Tibial nerve (tissue), 4 donors: ENCODE results near the gene AMOTL1. TPM values are rescaled to one million over a fixed set of nuclear protein-coding genes. Genes with fewer than 3 reads are reported as not detected.

Source experiments
- DNase-seq, 2 donors: peaks; one replicate each; pipeline ENCODE4 v3.0.0-alpha.2; 2019; ENCODE audit warnings: low spot score in 2 of 2
- H3K27ac ChIP-seq, 4 donors: fragments of 200-600 bp; sonication (generic) in 3 of 4; one replicate each; pipeline ENCODE4 v1.5.1; 2017 to 2019; ENCODE audit warnings: mild to moderate bottlenecking in 1 of 4
- H3K27me3 ChIP-seq, 2 donors: fragments of 200-600 bp; sonication (generic) in 1 of 2; one replicate each; pipeline versions ENCODE4 v1.5.1 to v1.6.0; 2017 to 2019
- H3K36me3 ChIP-seq, 3 donors: fragments of 200-600 bp; sonication (generic); one replicate each; pipeline ENCODE4 v1.5.1; 2018 to 2019
- H3K4me1 ChIP-seq, 4 donors: fragments of 200-600 bp; sonication (generic) in 3 of 4; one replicate each; pipeline ENCODE4 v1.5.1; 2017 to 2019
- H3K4me3 ChIP-seq, 4 donors: fragments of 200-600 bp; sonication (generic) in 3 of 4; one replicate each; pipeline ENCODE4 v1.5.1; 2017 to 2019; ENCODE audit warnings: mild to moderate bottlenecking in 1 of 4, moderate library complexity in 1 of 4
- H3K9me3 ChIP-seq, 4 donors: fragments of 200-600 bp; sonication (generic) in 3 of 4; one replicate each; pipeline ENCODE4 v1.5.1; 2017 to 2019
- CTCF ChIP-seq, 5 experiments: fragments of 200-600 bp in 3 of 5; fragments of 450-650 bp in 2 of 5; sonication (generic) in 3 of 5; IDR thresholded peaks; one replicate each; pipeline ENCODE4 v1.5.1; 2016 to 2019; ENCODE audit warnings: antibody characterized with exemption in 5 of 5, mild to moderate bottlenecking in 3 of 5, moderate library complexity in 2 of 5
- EP300 ChIP-seq, 2 donors: sonication (generic); formaldehyde crosslinking; IDR thresholded peaks; one replicate each; pipeline ENCODE4 v1.6.1; 2017; ENCODE audit warnings: antibody characterized with exemption in 2 of 2, mild to moderate bottlenecking in 1 of 2
- POLR2A ChIP-seq, 2 donors: fragments of 450-650 bp; IDR thresholded peaks; one replicate each; pipeline ENCODE4 v1.6.1; 2017; ENCODE audit warnings: antibody characterized with exemption in 2 of 2, mild to moderate bottlenecking in 2 of 2, moderate library complexity in 2 of 2
- WGBS, 2 donors: methylation state at CpG; one replicate each; pipeline ENCODE4 v1.1.5; 2018; 5-methylcytosine and 5-hydroxymethylcytosine counted together
- total RNA-seq, 4 donors: library from RNA; depleted of rRNA; stranded (reverse); fragments of >200 nt; gene quantifications; one replicate each; pipeline ENCODE4 v1.1.0, GENCODE V29; 2016

Gene AMOTL1
- total RNA-seq, 4 donors from 2014 or later = 46.5 to 58.0 (median 51.9) TPM

GRCh38 chr11:94750319-94751217 lies 17.6 kb upstream of the AMOTL1 start:
- H3K9me3 ChIP-seq = no peaks in the 10 kb centered on the region
- DNase-seq = no peak
- H3K36me3 ChIP-seq = no peaks in the 10 kb centered on the region
- H3K27me3 ChIP-seq = no peaks in the 10 kb centered on the region
- no peak for TF ChIP-seq EP300 (IDR thresholded peaks at IDR 0.05)
- TF ChIP-seq POLR2A (IDR thresholded peaks at IDR 0.05) = no peak
- TF ChIP-seq CTCF (IDR thresholded peaks at IDR 0.05) = no peak
- WGBS, 2 donors = 55 to 58% methylated on average over 10 of the region's 10 CpGs
- peaks cover 0 to 34% (median 3%) of the 10 kb centered on the region in 4 donors for H3K4me1 ChIP-seq
- peak overlapping the region in 2 of 4 donors; percentile 66 to 77 for H3K27ac ChIP-seq
- no peak overlapping the region for H3K4me3 ChIP-seq

GRCh38 chr11:94751218-94751609 lies 16.9 kb upstream of the AMOTL1 start:
- Histone ChIP-seq H3K27ac (peak overlapping the region in 2 of 4 donors; percentile 66 to 77), H3K4me1 (peaks cover 0 to 34% (median 3%) of the 10 kb centered on the region in 4 donors), H3K4me3 (no peak overlapping the region), H3K36me3 (no peaks in the 10 kb centered on the region), H3K9me3 (no peaks in the 10 kb centered on the region), H3K27me3 (no peaks in the 10 kb centered on the region)
- 71 to 78% methylated on average over 5 of the region's 5 CpGs for WGBS, 2 donors
- no peak for TF ChIP-seq CTCF (IDR thresholded peaks at IDR 0.05)
- peak in 1 of 2 donors; percentile 50 for TF ChIP-seq EP300 (IDR thresholded peaks at IDR 0.05)
- peak in 1 of 2 donors; percentile 23 for DNase-seq

GRCh38 chr11:94751786-94752185 lies 16.4 kb upstream of the AMOTL1 start:
- Histone ChIP-seq H3K27ac (peak overlapping the region in 1 of 4 donors; percentile 66), H3K4me3 (no peak overlapping the region)

GRCh38 chr11:94753630-94754029 lies 14.5 kb upstream of the AMOTL1 start:
- no peak for DNase-seq
- Histone ChIP-seq H3K4me1 (peaks cover 0 to 31% (median 3%) of the 10 kb centered on the region in 4 donors), H3K36me3 (no peaks in the 10 kb centered on the region), H3K27me3 (no peaks in the 10 kb centered on the region), H3K9me3 (no peaks in the 10 kb centered on the region), H3K4me3 (no peak overlapping the region), H3K27ac (no peak overlapping the region)
- TF ChIP-seq CTCF (IDR thresholded peaks at IDR 0.05) = no peak
- no peak for TF ChIP-seq POLR2A (IDR thresholded peaks at IDR 0.05)
- TF ChIP-seq EP300 (IDR thresholded peaks at IDR 0.05) = no peak
- WGBS, 2 donors = 65 to 75% methylated on average over 1 of the region's 1 CpG

More at GRCh38 chr11:94751786-94752185, 16.4 kb upstream of the AMOTL1 start:
- H3K36me3 ChIP-seq = no peaks in the 10 kb centered on the region
- WGBS, 2 donors = 65 to 72% methylated on average over 5 of the region's 5 CpGs
- peaks cover 0 to 34% (median 3%) of the 10 kb centered on the region in 4 donors for H3K4me1 ChIP-seq
- DNase-seq = no peak
- H3K27me3 ChIP-seq = no peaks in the 10 kb centered on the region
- no peaks in the 10 kb centered on the region for H3K9me3 ChIP-seq
- no peak for TF ChIP-seq EP300 (IDR thresholded peaks at IDR 0.05)
- TF ChIP-seq POLR2A (IDR thresholded peaks at IDR 0.05) = no peak
- TF ChIP-seq CTCF (IDR thresholded peaks at IDR 0.05) = no peak

- 89 to 91% methylated on average over 2 of the region's 2 CpGs for WGBS, 2 donors
- H3K9me3 ChIP-seq = no peaks in the 10 kb centered on the region
- no peak overlapping the region for H3K4me3 ChIP-seq
- no peak for DNase-seq
- no peaks in the 10 kb centered on the region for H3K36me3 ChIP-seq
- H3K27ac ChIP-seq = no peak overlapping the region
- H3K4me1 ChIP-seq = peaks cover 0 to 31% (median 3%) of the 10 kb centered on the region in 4 donors
- H3K27me3 ChIP-seq = no peaks in the 10 kb centered on the region
- TF ChIP-seq POLR2A (IDR thresholded peaks at IDR 0.05) = no peak
- TF ChIP-seq CTCF (IDR thresholded peaks at IDR 0.05) = no peak
- no peak for TF ChIP-seq EP300 (IDR thresholded peaks at IDR 0.05)
These were observed 13.8 kb upstream of the AMOTL1 start for GRCh38 chr11:94754335-94754734.
